Measurements from ENCODE around the gene HELZ2. TPM values are rescaled to one million over a fixed set of nuclear protein-coding genes. Genes with fewer than 3 reads are reported as not detected.

Gene HELZ2
- total RNA-seq, 1 donor from 2014 or later, result 188 TPM

DNA sequence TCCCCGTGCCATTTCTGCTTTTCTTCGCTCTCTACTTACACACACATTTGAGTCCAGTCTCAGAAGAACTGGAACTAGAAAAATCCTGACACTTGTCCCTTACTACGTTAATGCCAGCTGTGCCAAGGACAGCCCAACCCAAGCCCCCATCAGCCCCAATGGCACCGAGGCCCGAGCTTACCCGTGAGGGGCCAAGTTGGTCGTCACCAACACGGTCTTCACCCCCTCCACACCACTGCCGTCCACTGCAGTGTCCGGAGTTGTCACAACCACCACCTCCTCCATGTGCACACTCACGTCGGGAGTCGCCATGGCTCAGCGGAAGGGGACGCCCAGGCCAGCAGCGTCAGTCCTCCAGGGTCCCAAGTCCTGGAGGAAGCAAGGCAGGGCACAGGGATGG is 45.0 kb upstream of the HELZ2 start:
- Histone ChIP-seq H3K79me2 (ENCODE audit: insufficient read depth, low read length) (peaks cover 58% of the 10 kb centered on the region), H3K9me3 (ENCODE audit: insufficient read depth, low read depth, low read length) (no peaks in the 10 kb centered on the region), H3K4me1 (ENCODE audit: insufficient read depth, low read length) (no peaks in the 10 kb centered on the region), H2AFZ (ENCODE audit: low read depth, low read length) (no peak overlapping the region), H4K20me1 (ENCODE audit: insufficient read depth, low read length) (peaks cover 40% of the 10 kb centered on the region), H3K36me3 (ENCODE audit: insufficient read depth, low read length) (no peaks in the 10 kb centered on the region), H3K4me2 (ENCODE audit: low read length) (no peak overlapping the region), H3K27ac (ENCODE audit: low read depth, low read length) (no peak overlapping the region), H3K9ac (ENCODE audit: low read length) (no peak overlapping the region), H3K27me3 (ENCODE audit: insufficient read depth, low read length) (no peaks in the 10 kb centered on the region), H3K4me3 (ENCODE audit: insufficient read depth, low read depth, low read length) (no peak overlapping the region)
- Mint-ChIP-seq H3K9me3 (ENCODE audit: unreplicated experiment) (no peaks in the 10 kb centered on the region), H3K4me1 (ENCODE audit: low read depth, unreplicated experiment) (no peaks in the 10 kb centered on the region), H3K27ac (ENCODE audit: unreplicated experiment) (no peak overlapping the region), H3K4me3 (ENCODE audit: unreplicated experiment) (no peak overlapping the region), H3K36me3 (ENCODE audit: low read depth, unreplicated experiment) (peaks cover 22% of the 10 kb centered on the region), H3K27me3 (ENCODE audit: low read depth, unreplicated experiment) (no peaks in the 10 kb centered on the region)
- DNase-seq (ENCODE audit: low read depth), result no peak
- TF ChIP-seq EZH2 (IDR thresholded peaks at IDR 0.05; ENCODE audit: insufficient read depth, low read length), result no peak
- TF ChIP-seq, protein P1, sequence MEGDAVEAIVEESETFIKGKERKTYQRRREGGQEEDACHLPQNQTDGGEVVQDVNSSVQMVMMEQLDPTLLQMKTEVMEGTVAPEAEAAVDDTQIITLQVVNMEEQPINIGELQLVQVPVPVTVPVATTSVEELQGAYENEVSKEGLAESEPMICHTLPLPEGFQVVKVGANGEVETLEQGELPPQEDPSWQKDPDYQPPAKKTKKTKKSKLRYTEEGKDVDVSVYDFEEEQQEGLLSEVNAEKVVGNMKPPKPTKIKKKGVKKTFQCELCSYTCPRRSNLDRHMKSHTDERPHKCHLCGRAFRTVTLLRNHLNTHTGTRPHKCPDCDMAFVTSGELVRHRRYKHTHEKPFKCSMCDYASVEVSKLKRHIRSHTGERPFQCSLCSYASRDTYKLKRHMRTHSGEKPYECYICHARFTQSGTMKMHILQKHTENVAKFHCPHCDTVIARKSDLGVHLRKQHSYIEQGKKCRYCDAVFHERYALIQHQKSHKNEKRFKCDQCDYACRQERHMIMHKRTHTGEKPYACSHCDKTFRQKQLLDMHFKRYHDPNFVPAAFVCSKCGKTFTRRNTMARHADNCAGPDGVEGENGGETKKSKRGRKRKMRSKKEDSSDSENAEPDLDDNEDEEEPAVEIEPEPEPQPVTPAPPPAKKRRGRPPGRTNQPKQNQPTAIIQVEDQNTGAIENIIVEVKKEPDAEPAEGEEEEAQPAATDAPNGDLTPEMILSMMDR (IDR thresholded peaks at IDR 0.05; ENCODE audit: insufficient read depth, low read depth, low read length), result no peak
- no peak for FAIRE-seq

DNA sequence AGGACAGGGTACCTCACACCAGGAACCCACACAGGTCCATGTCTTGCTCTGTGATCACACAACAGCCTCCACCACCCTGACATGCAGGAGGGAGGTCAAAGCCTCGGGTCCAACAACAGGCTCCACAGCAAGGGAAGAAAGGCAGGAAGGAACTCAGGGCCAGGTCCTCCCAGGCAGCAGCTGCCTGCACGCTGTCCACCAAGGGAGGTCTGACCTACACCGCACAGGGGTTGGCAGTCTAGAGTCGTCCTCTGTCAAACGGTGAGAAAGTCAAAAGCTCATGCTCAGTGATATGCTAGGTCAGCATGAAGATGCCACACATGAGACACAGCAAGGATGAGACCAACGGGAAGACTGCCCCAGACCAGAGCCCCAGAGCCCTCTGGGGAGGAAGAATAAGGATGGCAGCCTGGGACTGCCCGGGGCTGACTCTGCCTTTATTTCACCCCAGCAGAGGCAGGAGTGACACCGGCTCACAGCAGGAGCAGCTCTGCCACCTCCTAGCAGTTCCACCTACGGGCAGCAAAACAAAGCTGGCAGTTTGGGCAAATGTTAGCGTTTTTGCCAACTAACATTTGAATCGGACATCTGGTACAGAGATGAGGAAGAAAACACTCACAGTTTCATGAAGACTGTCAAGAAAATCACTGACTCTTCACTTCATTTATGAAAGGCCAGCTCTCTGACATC is 44.4 kb upstream of the HELZ2 start:
- H3K36me3 ChIP-seq (ENCODE audit: insufficient read depth, low read length), result no peaks in the 10 kb centered on the region
- no peak overlapping the region for H3K9ac ChIP-seq (ENCODE audit: low read length)
- Mint-ChIP-seq H3K27ac (ENCODE audit: unreplicated experiment) (no peak overlapping the region), H3K9me3 (ENCODE audit: unreplicated experiment) (no peaks in the 10 kb centered on the region), H3K36me3 (ENCODE audit: low read depth, unreplicated experiment) (peaks cover 22% of the 10 kb centered on the region), H3K27me3 (ENCODE audit: low read depth, unreplicated experiment) (no peaks in the 10 kb centered on the region), H3K4me3 (ENCODE audit: unreplicated experiment) (no peak overlapping the region), H3K4me1 (ENCODE audit: low read depth, unreplicated experiment) (no peaks in the 10 kb centered on the region)
- no peaks in the 10 kb centered on the region for H3K27me3 ChIP-seq (ENCODE audit: insufficient read depth, low read length)
- no peak for TF ChIP-seq EZH2 (IDR thresholded peaks at IDR 0.05; ENCODE audit: insufficient read depth, low read length)
- TF ChIP-seq, protein P1 (IDR thresholded peaks at IDR 0.05; ENCODE audit: insufficient read depth, low read depth, low read length), result no peak
- H3K4me3 ChIP-seq (ENCODE audit: insufficient read depth, low read depth, low read length), result no peak overlapping the region
- no peak for DNase-seq (ENCODE audit: low read depth)
- no peaks in the 10 kb centered on the region for H3K9me3 ChIP-seq (ENCODE audit: insufficient read depth, low read depth, low read length)
- no peak overlapping the region for H3K4me2 ChIP-seq (ENCODE audit: low read length)
- no peak overlapping the region for H2AFZ ChIP-seq (ENCODE audit: low read depth, low read length)
- H3K27ac ChIP-seq (ENCODE audit: low read depth, low read length), result no peak overlapping the region
- no peak for FAIRE-seq
- H3K79me2 ChIP-seq (ENCODE audit: insufficient read depth, low read length), result peaks cover 58% of the 10 kb centered on the region
- peaks cover 44% of the 10 kb centered on the region for H4K20me1 ChIP-seq (ENCODE audit: insufficient read depth, low read length)
- H3K4me1 ChIP-seq (ENCODE audit: insufficient read depth, low read length), result no peaks in the 10 kb centered on the region

DNA sequence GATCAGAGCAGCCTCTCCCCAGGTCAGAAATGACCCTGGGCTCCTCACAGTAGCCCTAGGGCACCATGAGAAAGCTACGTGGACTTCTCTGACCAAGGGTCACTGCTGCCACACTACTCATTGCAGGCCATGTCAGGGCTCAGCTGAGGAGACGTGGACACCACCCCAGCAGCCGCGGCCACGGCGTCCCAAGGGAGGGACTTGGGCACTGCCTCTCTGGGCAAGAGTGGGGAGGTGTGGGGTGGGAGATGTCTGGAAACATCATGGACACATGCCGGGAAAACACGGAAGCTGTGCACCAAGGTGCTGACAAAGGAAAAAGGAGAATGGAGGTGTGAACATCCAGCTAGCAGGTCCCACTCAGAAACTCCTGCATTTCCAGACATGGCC is 43.8 kb upstream of the HELZ2 start:
- H4K20me1 ChIP-seq (ENCODE audit: insufficient read depth, low read length), result peaks cover 45% of the 10 kb centered on the region
- no peak overlapping the region for H3K4me3 Mint-ChIP-seq (ENCODE audit: unreplicated experiment)
- no peaks in the 10 kb centered on the region for H3K27me3 Mint-ChIP-seq (ENCODE audit: low read depth, unreplicated experiment)
- no peak overlapping the region for H2AFZ ChIP-seq (ENCODE audit: low read depth, low read length)
- peaks cover 53% of the 10 kb centered on the region for H3K79me2 ChIP-seq (ENCODE audit: insufficient read depth, low read length)
- no peak overlapping the region for H3K4me3 ChIP-seq (ENCODE audit: insufficient read depth, low read depth, low read length)
- H3K27me3 ChIP-seq (ENCODE audit: insufficient read depth, low read length), result no peaks in the 10 kb centered on the region
- peaks cover 1% of the 10 kb centered on the region for H3K4me1 Mint-ChIP-seq (ENCODE audit: low read depth, unreplicated experiment)
- DNase-seq (ENCODE audit: low read depth) (no peak), FAIRE-seq (no peak)
- H3K27ac Mint-ChIP-seq (ENCODE audit: unreplicated experiment), result no peak overlapping the region
- H3K36me3 Mint-ChIP-seq (ENCODE audit: low read depth, unreplicated experiment), result peaks cover 23% of the 10 kb centered on the region
- H3K27ac ChIP-seq (ENCODE audit: low read depth, low read length), result no peak overlapping the region
- no peaks in the 10 kb centered on the region for H3K4me1 ChIP-seq (ENCODE audit: insufficient read depth, low read length)
- no peak for TF ChIP-seq EZH2 (IDR thresholded peaks at IDR 0.05; ENCODE audit: insufficient read depth, low read length)
- TF ChIP-seq, protein P1 (IDR thresholded peaks at IDR 0.05; ENCODE audit: insufficient read depth, low read depth, low read length), result no peak
- H3K36me3 ChIP-seq (ENCODE audit: insufficient read depth, low read length), result no peaks in the 10 kb centered on the region
- no peaks in the 10 kb centered on the region for H3K9me3 ChIP-seq (ENCODE audit: insufficient read depth, low read depth, low read length)
- no peak overlapping the region for H3K9ac ChIP-seq (ENCODE audit: low read length)
- H3K9me3 Mint-ChIP-seq (ENCODE audit: unreplicated experiment), result no peaks in the 10 kb centered on the region
- H3K4me2 ChIP-seq (ENCODE audit: low read length), result no peak overlapping the region
